ENCODE results near the gene MAGI2. TPM values are rescaled to one million over a fixed set of nuclear protein-coding genes. Genes with fewer than 3 reads are reported as not detected.

The MAGI2 gene
- total and polyA plus RNA-seq, 2 of the 13 experiments (the other 11 are each of a cell fraction or from before 2014, with no cell fraction given): 1.5 to 3.8 TPM

DNA sequence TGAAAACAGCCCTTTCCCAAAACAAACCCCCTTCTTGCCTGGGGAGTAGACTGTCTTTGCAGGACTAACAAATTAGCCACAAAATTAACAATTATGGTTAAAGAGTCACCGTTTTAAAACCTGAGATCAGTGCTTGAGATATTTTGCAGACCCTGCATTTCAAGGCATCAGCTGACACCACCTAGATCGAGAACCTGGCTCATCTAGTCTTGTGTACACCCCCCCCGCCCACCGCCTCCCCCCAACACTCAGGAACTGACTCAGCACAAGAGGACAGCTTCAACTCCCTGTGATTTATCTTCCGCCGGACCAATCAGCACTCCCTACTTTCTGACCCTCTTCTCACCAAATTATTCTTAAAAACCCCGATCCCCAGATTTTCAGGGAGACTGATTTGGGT is 917.8 kb downstream of the MAGI2 start:
- FAIRE-seq: no peak
- H3K4me3 ChIP-seq (replicated peaks in 1 of 3; ENCODE audit: insufficient read depth in 1 of 3, low read depth in 2 of 3, low read length in 3 of 3): no peak overlapping the region
- no peak overlapping the region for H3K27ac ChIP-seq (ENCODE audit: extremely low read length, insufficient read depth, low read length)
- no peaks in the 10 kb centered on the region for H3K36me3 ChIP-seq (replicated peaks in 1 of 2; ENCODE audit: control insufficient read depth in 1 of 2, insufficient read depth in 2 of 2, low read length in 2 of 2)
- no peak for DNase-seq (ENCODE audit: low spot score)
- H3K4me1 ChIP-seq (ENCODE audit: insufficient read depth, low read length): no peaks in the 10 kb centered on the region
- H3K27me3 ChIP-seq (ENCODE audit: control insufficient read depth in 1 of 2, insufficient read depth in 2 of 2, low read length in 2 of 2): no peaks in the 10 kb centered on the region
- 39% methylated on average over 7 of the region's 7 CpGs for WGBS (ENCODE audit: low lambda C conversion rate)
- in situ Hi-C loops (cut with HindIII; ENCODE audit: extremely low pct_ligation_motif_present, low pct_unique_long_range_greater_than_20kb): no loop called here
- no peak overlapping the region for H3K4me2 ChIP-seq (ENCODE audit: low read depth, low read length)
- no peaks in the 10 kb centered on the region for H3K9me3 ChIP-seq (ENCODE audit: low read length)
- CTCF ChIA-PET (ENCODE audit: low intra/inter-chr PET ratio, low total read pairs): no interaction called here
- no TSS peak for BruUV-seq (replicated peaks)
- no peak for ATAC-seq
- POLR2A ChIA-PET: no interaction called here
- intact Hi-C loops (cut with micrococcal nuclease; ENCODE audit: unreplicated experiment): no loop called here
- no peak overlapping the region for H2AFZ ChIP-seq (ENCODE audit: low read length)
- TF ChIP-seq NONO (IDR thresholded peaks at IDR 0.05): no peak
- TF ChIP-seq NONO (CRISPR knock-in tag; conservative IDR thresholded peaks at IDR 0.05): no peak
- no peak for TF ChIP-seq NFYB (CRISPR knock-in tag; IDR thresholded peaks at IDR 0.05)
- TF ChIP-seq JUNB (CRISPR knock-in tag; IDR thresholded peaks at IDR 0.05; ENCODE audit: borderline replicate concordance): no peak
- TF ChIP-seq ZNF709 (CRISPR knock-in tag; IDR thresholded peaks at IDR 0.05): no peak
- no peak for TF ChIP-seq DPF2 (CRISPR knock-in tag; IDR thresholded peaks at IDR 0.05; ENCODE audit: borderline replicate concordance, low read depth)
- no peak for TF ChIP-seq ZNF552 (CRISPR knock-in tag; IDR thresholded peaks at IDR 0.05; ENCODE audit: borderline replicate concordance)
- TF ChIP-seq PATZ1 (CRISPR knock-in tag; IDR thresholded peaks at IDR 0.05): no peak
- H3K9ac ChIP-seq (ENCODE audit: insufficient read depth, low read depth, low read length): no peak overlapping the region
- H3K79me2 ChIP-seq (ENCODE audit: insufficient read depth, low read length): no peaks in the 10 kb centered on the region
- no peaks in the 10 kb centered on the region for H4K20me1 ChIP-seq (ENCODE audit: insufficient read depth, low read length)

DNA sequence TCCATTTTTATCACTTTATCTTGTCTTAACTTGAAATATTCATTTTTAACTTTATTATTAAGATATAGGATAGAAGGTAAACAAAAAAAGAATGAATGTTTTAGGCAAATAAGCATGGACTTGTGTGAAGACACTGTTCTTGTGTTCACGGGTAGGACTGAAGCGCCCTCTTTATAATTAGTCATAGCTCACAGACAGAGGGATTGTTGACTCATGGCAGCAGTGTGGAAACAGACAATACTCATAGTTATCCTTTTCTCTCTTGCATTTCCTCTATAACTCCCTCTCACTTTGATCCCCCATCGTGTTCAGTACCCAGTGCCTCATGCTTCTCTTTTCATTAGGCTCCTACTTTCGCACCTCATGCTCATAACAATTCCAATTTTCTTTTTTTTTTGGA is 923.1 kb downstream of the MAGI2 start:
- ChIA-PET CTCF (ENCODE audit: low intra/inter-chr PET ratio, low total read pairs) (no interaction called here), POLR2A (no interaction called here)
- no TSS peak for BruUV-seq (replicated peaks)
- Histone ChIP-seq H3K4me2 (ENCODE audit: low read depth, low read length) (no peak overlapping the region), H4K20me1 (ENCODE audit: insufficient read depth, low read length) (no peaks in the 10 kb centered on the region), H3K9me3 (ENCODE audit: low read length) (no peaks in the 10 kb centered on the region), H3K27ac (ENCODE audit: extremely low read length, insufficient read depth, low read length) (no peak overlapping the region), H3K4me1 (ENCODE audit: insufficient read depth, low read length) (no peaks in the 10 kb centered on the region), H3K27me3 (ENCODE audit: control insufficient read depth in 1 of 2, insufficient read depth in 2 of 2, low read length in 2 of 2) (no peaks in the 10 kb centered on the region), H3K79me2 (ENCODE audit: insufficient read depth, low read length) (no peaks in the 10 kb centered on the region), H3K9ac (ENCODE audit: insufficient read depth, low read depth, low read length) (no peak overlapping the region), H2AFZ (ENCODE audit: low read length) (no peak overlapping the region), H3K4me3 (replicated peaks in 1 of 3; ENCODE audit: insufficient read depth in 1 of 3, low read depth in 2 of 3, low read length in 3 of 3) (no peak overlapping the region), H3K36me3 (replicated peaks in 1 of 2; ENCODE audit: control insufficient read depth in 1 of 2, insufficient read depth in 2 of 2, low read length in 2 of 2) (no peaks in the 10 kb centered on the region)
- intact Hi-C loops (cut with micrococcal nuclease; ENCODE audit: unreplicated experiment): no loop called here
- ATAC-seq: peak; percentile 55; the same call in 2 of the 3 replicates
- 3% methylated on average over 4 of the region's 4 CpGs for WGBS (ENCODE audit: low lambda C conversion rate)
- DNase-seq (ENCODE audit: low spot score): peak; percentile 21
- in situ Hi-C loops (cut with HindIII; ENCODE audit: extremely low pct_ligation_motif_present, low pct_unique_long_range_greater_than_20kb): no loop called here
- no peak for FAIRE-seq
- TF ChIP-seq SMAD3 (CRISPR knock-in tag; IDR thresholded peaks at IDR 0.05) (no peak), SRSF9 (IDR thresholded peaks at IDR 0.05; ENCODE audit: borderline replicate concordance, insufficient read depth, low read depth, low read length, poor library complexity, severe bottlenecking) (no peak), GATAD2A (CRISPR knock-in tag; IDR thresholded peaks at IDR 0.05) (no peak), BCL6 (CRISPR knock-in tag; IDR thresholded peaks at IDR 0.05) (no peak), ZKSCAN1 (IDR thresholded peaks at IDR 0.05; ENCODE audit: low read length) (no peak)
